K562 (cell line): ENCODE results near the gene IRAK2. TPM values are rescaled to one million over a fixed set of nuclear protein-coding genes. Genes with fewer than 3 reads are reported as not detected.

Experiments used
- ATAC-seq: fragments of 200-7000 bp; cut with Tn5 transposase; 3 replicates; pipeline ENCODE4 v1.9.1; 2020; ENCODE audit warnings: moderate library complexity
- BruUV-seq: library from RNA; stranded (reverse); fragments of 400-500 nt; replicated peaks from 2 replicates; lab custom pipeline; 2021; lab: Mats Ljungman, UMichigan
- CTCF ChIA-PET: fragments of 300-600 bp; formaldehyde crosslinking; extraction: SDS; loops from one replicate; lab custom pipeline; 2021; ENCODE audit warnings: low intra/inter-chr PET ratio; lab: Yijun Ruan, JAX
- POLR2A ChIA-PET: fragments of 300-600, 350-650 bp; sonication (Branson Sonifier 250); formaldehyde crosslinking; extraction: SDS; loops from one replicate; lab custom pipeline; 2021; ENCODE audit warnings: antibody characterized with exemption, inconsistent platforms; lab: Yijun Ruan, JAX
- DNase-seq, 4 experiments: peaks; one replicate each; pipeline versions ENCODE4 v3.0.0 to v3.0.0-alpha.2; 2011 to 2018; ENCODE audit warnings: low spot score in 3 of 4, mixed read lengths in 3 of 4; ENCODE audit errors: extremely low read depth in 1 of 4
- FAIRE-seq: peaks from 2 replicates; lab custom pipeline; 2011; peaks lifted over from hg19 to GRCh38; lab: Jason Lieb, UNC
- H2AFZ ChIP-seq: 2 replicates; pipeline ENCODE4 v1.6.0; 2011; ENCODE audit warnings: low read depth, low read length, control low read depth, inconsistent platforms
- H3K27ac ChIP-seq: fragments of 200-600 bp; 3 replicates; pipeline ENCODE4 v1.8.0; 2011; ENCODE audit warnings: low read depth, mild to moderate bottlenecking, control low read depth, inconsistent platforms, low read length, moderate library complexity, mixed read lengths; ENCODE audit errors: extremely low read depth
- H3K27me3 ChIP-seq, 2 experiments: fragments of 300-600 bp in 1 of 2; 2 replicates in 1 of 2; 3 replicates in 1 of 2; pipeline versions ENCODE4 v1.6.0 to v1.8.0; 2011; ENCODE audit warnings: inconsistent platforms in 2 of 2, low read length in 2 of 2, mild to moderate bottlenecking in 1 of 2, mixed read lengths in 1 of 2, moderate library complexity in 1 of 2; ENCODE audit not compliant: control insufficient read depth in 2 of 2, insufficient read depth in 2 of 2
- H3K36me3 ChIP-seq: fragments of 300-600 bp; 3 replicates; pipeline ENCODE4 v1.8.0; 2011; ENCODE audit warnings: mild to moderate bottlenecking, low read length, inconsistent platforms; ENCODE audit not compliant: control insufficient read depth, insufficient read depth
- H3K4me1 ChIP-seq, 2 experiments: fragments of 200-600 bp in 1 of 2; replicated peaks in 1 of 2; 2 replicates in 1 of 2; 3 replicates in 1 of 2; pipeline versions ENCODE4 v1.5.1 to v1.8.0; 2011; ENCODE audit warnings: inconsistent platforms in 2 of 2, low read length in 2 of 2, mild to moderate bottlenecking in 1 of 2, mixed read lengths in 1 of 2, moderate library complexity in 1 of 2; ENCODE audit not compliant: control insufficient read depth in 2 of 2, insufficient read depth in 2 of 2
- H3K4me2 ChIP-seq: 2 replicates; pipeline ENCODE4 v1.6.1; 2011; ENCODE audit warnings: low read length, control low read depth, inconsistent platforms, mixed read lengths; ENCODE audit not compliant: insufficient read depth
- H3K4me3 ChIP-seq: fragments of 200-600 bp; sonication (generic), shearing (Covaris generic); 2 replicates; pipeline ENCODE4 v1.5.1; 2016; ENCODE audit warnings: control low read depth, inconsistent platforms
- H3K79me2 ChIP-seq: fragments of 200-600 bp; 3 replicates; pipeline ENCODE4 v1.8.0; 2011; ENCODE audit warnings: low read length, inconsistent platforms; ENCODE audit not compliant: control insufficient read depth, insufficient read depth
- H3K9ac ChIP-seq, 2 experiments: 2 replicates each; pipeline versions ENCODE4 v1.6.0 to v1.6.1; 2011; ENCODE audit warnings: low read depth in 2 of 2, low read length in 2 of 2, control low read depth in 1 of 2, inconsistent platforms in 1 of 2, mild to moderate bottlenecking in 1 of 2, mixed read lengths in 1 of 2; ENCODE audit not compliant: insufficient read depth in 1 of 2
- H3K9me1 ChIP-seq: one replicate; pipeline ENCODE4 v1.6.0; 2011; ENCODE audit warnings: inconsistent platforms, mild to moderate bottlenecking, low read length, moderate library complexity; ENCODE audit not compliant: control insufficient read depth, insufficient read depth
- H3K9me3 ChIP-seq: replicated peaks from 2 replicates; pipeline ENCODE4 v1.5.1; 2011; ENCODE audit warnings: low read depth, low read length, inconsistent platforms; ENCODE audit not compliant: control insufficient read depth, insufficient read depth
- H4K20me1 ChIP-seq: replicated peaks from 2 replicates; pipeline ENCODE4 v1.6.1; 2011; ENCODE audit warnings: low read length, inconsistent platforms, mixed read lengths; ENCODE audit not compliant: control insufficient read depth, insufficient read depth
- BCOR ChIP-seq: fragments of 450-650 bp; IDR thresholded peaks from 2 replicates; pipeline ENCODE4 v1.6.1; 2016
- ILF3 ChIP-seq: fragments of 450-650 bp; IDR thresholded peaks from 2 replicates; pipeline ENCODE4 v1.6.1; 2018; ENCODE audit warnings: antibody characterized with exemption, mild to moderate bottlenecking, moderate library complexity, borderline replicate concordance
- KDM1A ChIP-seq, 2 experiments: fragments of 450-650 bp; IDR thresholded peaks; 2 replicates each; pipeline ENCODE4 v1.6.1; 2016; ENCODE audit warnings: mild to moderate bottlenecking in 2 of 2
- ZFP36 ChIP-seq: fragments of 150-350 bp; IDR thresholded peaks from 2 replicates; pipeline ENCODE4 v1.6.1; 2018; ENCODE audit warnings: low read length, low read depth; ENCODE audit not compliant: partially characterized antibody
- WGBS: fragments of 100-300 bp; shearing (Covaris generic); methylation state at CpG from one replicate; pipeline ENCODE4 v1.1.6; 2016; ENCODE audit warnings: low coverage, mixed read lengths; ENCODE audit not compliant: insufficient coverage; ENCODE audit errors: missing lambda C conversion rate; 5-methylcytosine and 5-hydroxymethylcytosine counted together
- in situ Hi-C: fragments of 300-500 bp; cut with MboI; formaldehyde crosslinking; loops from 4 replicates; pipeline ENCODE4 v1.15.0; 2018; ENCODE audit warnings: inconsistent platforms, mixed read lengths
- intact Hi-C: fragments of 100-400 bp; cut with micrococcal nuclease; formaldehyde crosslinking; loops from 2 replicates; pipeline ENCODE4 v1.14.2; 2022
- polyA plus RNA-seq, 8 experiments: library from polyadenylated mRNA; depleted of rRNA in 4 of 8; stranded (reverse) in 5 of 8; unstranded in 3 of 8; fragments of >200 nt; fragmentation: Nextera tagmentation in 2 of 8; fragmentation: Illumina TruSeq in 1 of 8; extraction: Ambion mirVana in 2 of 8; extraction: Trizol in 1 of 8; gene quantifications; 2 replicates each; pipeline versions ENCODE4 v1.2.1 to v1.2.3, GENCODE V29; 2011 to 2014; ENCODE audit warnings: inconsistent platforms in 1 of 8, missing spikeins in 1 of 8
- total RNA-seq, 7 experiments: library from RNA; depleted of rRNA in 6 of 7; stranded (reverse); fragments of >200 nt in 6 of 7; fragmentation: Illumina TruSeq in 2 of 7; extraction: Trizol in 2 of 7; gene quantifications; 2 replicates each; pipeline versions ENCODE4 v1.2.1 to v1.2.3, GENCODE V29; 2011 to 2021; ENCODE audit warnings: low replicate concordance in 1 of 7
- TF ChIP-seq, protein P1 (sequence below): fragments of 450-650 bp; formaldehyde crosslinking; IDR thresholded peaks from 2 replicates; pipeline ENCODE4 v1.4.0; 2020; ENCODE audit warnings: mild to moderate bottlenecking, moderate library complexity

IRAK2 gene
- total and polyA plus RNA-seq, 9 of the 15 experiments (the other 6 are each of a cell fraction or from before 2014, with no cell fraction given) = 0.42 to 4.4 (median 2.7) TPM

DNA sequence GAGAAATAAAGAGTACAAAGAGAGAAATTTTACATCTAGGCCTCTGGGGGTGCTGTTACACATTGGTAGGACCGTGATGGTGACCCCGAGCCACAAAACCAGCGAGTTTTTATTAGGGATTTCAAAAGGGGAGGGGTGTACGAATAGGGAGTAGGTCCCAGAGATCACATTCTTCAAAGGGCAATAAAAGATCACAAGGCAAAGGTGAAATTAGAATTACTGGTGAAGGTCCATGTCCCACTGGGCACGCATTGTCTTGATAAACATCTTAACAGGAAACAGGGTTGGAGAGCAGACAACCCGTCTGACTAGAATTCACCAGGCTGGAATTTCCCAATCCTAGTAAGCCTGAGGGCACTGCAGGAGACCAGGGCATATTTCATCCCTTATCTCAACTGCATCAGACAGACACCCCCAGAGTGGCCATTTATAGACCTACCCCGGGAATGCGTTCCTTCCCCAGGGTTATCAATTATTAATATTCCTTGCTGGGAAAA is 4.3 kb downstream of the IRAK2 start (continued):
- TF ChIP-seq, protein P1, sequence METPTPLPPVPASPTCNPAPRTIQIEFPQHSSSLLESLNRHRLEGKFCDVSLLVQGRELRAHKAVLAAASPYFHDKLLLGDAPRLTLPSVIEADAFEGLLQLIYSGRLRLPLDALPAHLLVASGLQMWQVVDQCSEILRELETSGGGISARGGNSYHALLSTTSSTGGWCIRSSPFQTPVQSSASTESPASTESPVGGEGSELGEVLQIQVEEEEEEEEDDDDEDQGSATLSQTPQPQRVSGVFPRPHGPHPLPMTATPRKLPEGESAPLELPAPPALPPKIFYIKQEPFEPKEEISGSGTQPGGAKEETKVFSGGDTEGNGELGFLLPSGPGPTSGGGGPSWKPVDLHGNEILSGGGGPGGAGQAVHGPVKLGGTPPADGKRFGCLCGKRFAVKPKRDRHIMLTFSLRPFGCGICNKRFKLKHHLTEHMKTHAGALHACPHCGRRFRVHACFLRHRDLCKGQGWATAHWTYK (CRISPR knock-in tag) = no peak

DNA sequence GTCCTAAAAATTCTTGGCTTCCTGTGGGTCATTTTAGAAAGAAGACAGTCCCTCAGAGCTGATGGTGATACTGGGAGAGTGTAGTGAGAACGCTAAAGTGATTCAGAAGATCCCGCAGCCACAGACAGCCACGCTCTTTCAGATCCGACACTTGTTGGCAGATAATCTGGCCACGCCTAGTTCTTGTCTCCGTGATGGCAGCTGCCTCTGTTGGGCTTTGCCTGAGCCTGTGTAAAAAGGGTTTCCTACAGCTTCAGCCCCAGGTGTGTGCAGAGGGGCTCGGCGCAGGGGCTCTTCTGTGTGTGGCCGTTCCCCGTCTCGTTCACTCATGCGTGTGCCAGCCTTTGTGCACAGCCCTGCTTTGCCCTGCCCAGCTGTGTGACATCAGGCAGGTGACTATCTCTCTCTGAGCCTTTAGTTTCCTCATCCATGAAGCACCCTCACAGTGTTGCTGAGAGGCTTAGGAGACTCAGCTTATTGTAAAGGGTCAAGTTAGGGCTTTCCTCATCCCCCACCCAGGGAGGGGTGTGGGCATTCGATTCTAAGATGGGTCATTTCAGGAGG is 6.3 kb downstream of the IRAK2 start:
- Histone ChIP-seq H3K27ac (no peak overlapping the region), H3K79me2 (no peaks in the 10 kb centered on the region), H2AFZ (no peak overlapping the region), H3K4me3 (no peak overlapping the region), H3K36me3 (no peaks in the 10 kb centered on the region), H3K9me3 (peaks cover 10% of the 10 kb centered on the region), H3K4me2 (no peak overlapping the region), H3K4me1 (peaks cover 6 to 11% of the 10 kb centered on the region in 2 experiments; a peak in 4 of 5 replicates), H3K27me3 (no peaks in the 10 kb centered on the region), H4K20me1 (no peaks in the 10 kb centered on the region), H3K9ac (peak overlapping the region in 1 of 2 experiments; percentile 65; a peak in 2 of 4 replicates), H3K9me1 (no peaks in the 10 kb centered on the region)
- FAIRE-seq (no peak), DNase-seq (peak in 2 of 4 experiments; percentile 16 to 43), ATAC-seq (peak; percentile 14; the same call in 1 of the 3 replicates)
- in situ Hi-C loops (no loop called here), intact Hi-C loops (no loop called here)
- BruUV-seq = no TSS peak
- ChIA-PET CTCF (no interaction called here), POLR2A (interaction anchor here (1.2 kb wide), 3 partner anchors 12 to 23 kb away, joined by 3 to 6 read pairs (median 4); no protein-coding TSS in a partner anchor)
- TF ChIP-seq KDM1A (IDR thresholded peaks at IDR 0.05) (0 out of 4 replicates have a peak, but pooled peaks of 1 of the 2 experiments have one; percentile 27), BCOR (peak; percentile 60), ILF3 (no peak), ZFP36 (peak; percentile 65)
- WGBS = 21% methylated on average over 13 of the region's 13 CpGs
